ENCODE results near the gene TCTN1. TPM values are rescaled to one million over a fixed set of nuclear protein-coding genes. Genes with fewer than 3 reads are reported as not detected.

TCTN1 gene
- total RNA-seq, 1 donor from 2014 or later: 4.5 TPM

DNA sequence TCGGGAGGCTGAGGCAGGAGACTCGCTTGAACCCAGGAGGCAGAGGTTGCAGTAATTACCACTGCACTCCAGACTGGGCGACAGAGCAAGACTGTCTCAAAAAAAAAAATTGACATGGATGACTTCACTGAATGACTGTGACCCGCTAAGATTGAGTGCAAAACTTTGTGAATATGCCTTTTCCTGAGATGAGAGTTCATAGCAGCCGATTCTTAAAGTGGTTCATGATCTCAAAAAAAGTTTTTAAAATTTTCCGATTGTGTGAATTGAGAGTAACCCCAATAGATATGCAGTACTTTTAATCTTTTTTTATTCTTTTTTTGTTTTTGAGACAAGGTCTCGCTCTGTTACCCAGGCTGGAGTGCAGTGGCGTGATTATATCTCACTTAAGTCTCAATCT, 1.2 kb downstream of the TCTN1 start:
- H3K4me3 ChIP-seq (ENCODE audit: low read depth, low read length): no peak overlapping the region
- H3K27me3 ChIP-seq (ENCODE audit: control insufficient read depth, insufficient read depth, low read length): no peaks in the 10 kb centered on the region
- no peaks in the 10 kb centered on the region for H3K36me3 ChIP-seq (ENCODE audit: control insufficient read depth, insufficient read depth, low read length)
- FAIRE-seq (no peak), DNase-seq (ENCODE audit: low read depth) (no peak)
- TF ChIP-seq, protein P1, sequence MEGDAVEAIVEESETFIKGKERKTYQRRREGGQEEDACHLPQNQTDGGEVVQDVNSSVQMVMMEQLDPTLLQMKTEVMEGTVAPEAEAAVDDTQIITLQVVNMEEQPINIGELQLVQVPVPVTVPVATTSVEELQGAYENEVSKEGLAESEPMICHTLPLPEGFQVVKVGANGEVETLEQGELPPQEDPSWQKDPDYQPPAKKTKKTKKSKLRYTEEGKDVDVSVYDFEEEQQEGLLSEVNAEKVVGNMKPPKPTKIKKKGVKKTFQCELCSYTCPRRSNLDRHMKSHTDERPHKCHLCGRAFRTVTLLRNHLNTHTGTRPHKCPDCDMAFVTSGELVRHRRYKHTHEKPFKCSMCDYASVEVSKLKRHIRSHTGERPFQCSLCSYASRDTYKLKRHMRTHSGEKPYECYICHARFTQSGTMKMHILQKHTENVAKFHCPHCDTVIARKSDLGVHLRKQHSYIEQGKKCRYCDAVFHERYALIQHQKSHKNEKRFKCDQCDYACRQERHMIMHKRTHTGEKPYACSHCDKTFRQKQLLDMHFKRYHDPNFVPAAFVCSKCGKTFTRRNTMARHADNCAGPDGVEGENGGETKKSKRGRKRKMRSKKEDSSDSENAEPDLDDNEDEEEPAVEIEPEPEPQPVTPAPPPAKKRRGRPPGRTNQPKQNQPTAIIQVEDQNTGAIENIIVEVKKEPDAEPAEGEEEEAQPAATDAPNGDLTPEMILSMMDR (IDR thresholded peaks at IDR 0.05; ENCODE audit: insufficient read depth, low read length, severe bottlenecking): no peak

DNA sequence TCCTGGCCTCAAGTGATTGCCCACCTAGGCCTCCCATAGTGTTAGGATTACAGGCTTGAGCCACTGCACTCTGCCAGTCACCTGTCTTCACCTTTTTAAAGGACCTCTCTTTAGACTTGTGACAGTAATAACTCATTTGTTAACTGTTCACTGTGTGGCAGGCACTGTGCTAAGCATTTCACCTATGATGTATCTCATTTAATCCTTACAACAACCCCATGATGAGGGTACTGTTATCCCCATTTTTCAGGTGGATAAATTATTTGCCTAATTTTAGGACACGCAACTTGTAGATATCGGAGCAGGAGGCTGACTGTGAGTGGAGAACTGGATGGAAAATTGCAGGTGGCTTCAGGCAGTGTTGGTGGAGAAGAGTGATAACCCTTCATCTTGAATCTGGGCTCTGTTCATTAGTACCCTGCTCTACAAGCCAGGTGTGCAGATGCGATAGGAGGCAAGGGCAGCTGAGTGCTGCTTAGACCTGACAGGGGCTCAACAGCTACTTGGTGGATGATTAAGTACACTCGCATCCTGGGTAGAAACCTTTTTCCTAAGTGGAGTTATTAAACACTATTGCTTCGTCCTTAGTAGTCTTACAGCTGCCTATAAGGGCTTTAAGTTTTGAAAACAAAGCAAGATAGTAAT, 2.7 kb downstream of the TCTN1 start:
- H3K36me3 ChIP-seq (ENCODE audit: control insufficient read depth, insufficient read depth, low read length): no peaks in the 10 kb centered on the region
- DNase-seq (ENCODE audit: low read depth) (no peak), FAIRE-seq (no peak)
- H3K27me3 ChIP-seq (ENCODE audit: control insufficient read depth, insufficient read depth, low read length): no peaks in the 10 kb centered on the region
- TF ChIP-seq, protein P1 (IDR thresholded peaks at IDR 0.05; ENCODE audit: insufficient read depth, low read length, severe bottlenecking): no peak
- no peak overlapping the region for H3K4me3 ChIP-seq (ENCODE audit: low read depth, low read length)

DNA sequence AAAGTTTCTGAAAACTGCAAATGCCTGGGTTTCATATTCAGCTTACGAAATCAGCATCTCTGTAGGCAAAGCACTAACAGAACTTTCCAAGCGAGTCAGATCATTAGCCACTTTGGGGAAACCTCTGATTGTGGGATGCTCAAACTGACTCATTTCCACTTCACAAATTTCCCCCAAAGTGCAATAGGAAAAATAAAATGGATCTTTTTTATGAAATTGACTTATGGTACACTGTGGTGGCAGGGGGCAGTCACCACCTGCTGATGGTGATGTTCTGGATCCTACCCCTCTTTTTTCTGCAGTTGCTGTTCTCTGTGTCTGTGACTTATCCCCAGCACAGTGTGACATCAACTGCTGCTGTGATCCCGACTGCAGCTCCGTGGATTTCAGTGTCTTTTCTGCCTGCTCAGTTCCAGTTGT, 5.6 kb downstream of the TCTN1 start:
- DNase-seq (ENCODE audit: low read depth) (no peak), FAIRE-seq (no peak)
- TF ChIP-seq, protein P1 (IDR thresholded peaks at IDR 0.05; ENCODE audit: insufficient read depth, low read length, severe bottlenecking): no peak
- Histone ChIP-seq H3K36me3 (ENCODE audit: control insufficient read depth, insufficient read depth, low read length) (no peaks in the 10 kb centered on the region), H3K27me3 (ENCODE audit: control insufficient read depth, insufficient read depth, low read length) (no peaks in the 10 kb centered on the region), H3K4me3 (ENCODE audit: low read depth, low read length) (no peak overlapping the region)

DNA sequence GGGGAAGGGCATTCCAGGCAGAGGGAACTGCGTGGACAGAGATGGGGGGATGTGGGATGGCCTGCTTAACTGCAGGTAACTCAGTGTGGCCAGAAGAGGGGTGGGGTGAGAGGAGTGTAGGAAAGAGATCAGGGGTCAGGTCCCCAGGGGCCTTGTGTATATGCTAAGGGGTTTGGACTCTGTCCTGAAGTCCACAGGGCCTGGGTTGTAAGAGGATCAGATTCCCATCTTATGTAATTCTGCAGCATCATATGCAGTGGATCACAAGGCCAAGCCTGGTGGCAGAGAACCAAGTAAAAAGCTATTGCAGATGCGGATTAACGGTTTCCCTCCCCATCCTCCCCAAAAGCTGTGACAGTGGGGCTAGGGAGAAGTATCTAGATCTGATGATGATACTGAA, 8.7 kb downstream of the TCTN1 start:
- H3K36me3 ChIP-seq (ENCODE audit: control insufficient read depth, insufficient read depth, low read length): no peaks in the 10 kb centered on the region
- FAIRE-seq (no peak), DNase-seq (ENCODE audit: low read depth) (no peak)
- TF ChIP-seq, protein P1 (IDR thresholded peaks at IDR 0.05; ENCODE audit: insufficient read depth, low read length, severe bottlenecking): no peak
- H3K27me3 ChIP-seq (ENCODE audit: control insufficient read depth, insufficient read depth, low read length): no peaks in the 10 kb centered on the region
- H3K4me3 ChIP-seq (ENCODE audit: low read depth, low read length): no peak overlapping the region

DNA sequence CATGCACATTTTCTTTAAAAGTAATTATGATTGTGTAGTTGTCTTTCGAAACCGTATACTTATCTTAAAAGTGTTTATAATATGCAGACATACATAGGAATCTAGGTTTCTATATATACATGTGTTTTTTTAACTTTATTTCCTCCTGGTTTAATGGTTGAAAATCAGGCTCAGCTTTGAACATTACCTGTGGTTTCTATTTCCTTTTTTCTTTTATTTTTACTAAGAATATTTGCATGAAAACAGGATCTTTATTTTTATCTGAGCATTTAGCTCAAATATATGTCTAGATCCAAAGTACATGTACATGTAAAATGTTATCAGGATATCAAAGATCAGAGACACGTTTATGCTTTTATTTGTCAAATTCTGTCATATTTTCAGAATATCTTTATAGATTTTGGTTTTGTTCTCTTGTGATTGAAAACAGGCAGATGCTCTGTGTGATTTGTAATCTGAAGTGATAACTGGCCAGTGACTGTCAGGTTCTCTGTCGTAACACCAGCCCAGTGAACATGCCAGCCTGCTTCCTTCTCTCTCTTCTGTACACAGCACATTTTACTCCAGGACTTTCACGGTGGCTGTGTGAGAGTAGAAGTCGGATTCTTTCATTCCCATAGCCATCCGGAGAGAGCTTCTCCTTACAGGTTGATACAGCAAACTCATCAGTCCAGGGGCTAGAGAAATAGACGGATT, 13.7 kb downstream of the TCTN1 start:
- FAIRE-seq (no peak), DNase-seq (ENCODE audit: low read depth) (no peak)
- TF ChIP-seq, protein P1 (IDR thresholded peaks at IDR 0.05; ENCODE audit: insufficient read depth, low read length, severe bottlenecking): no peak

More for the DNA sequence above, 13.7 kb downstream of the TCTN1 start:
- no peak overlapping the region for H3K4me3 ChIP-seq (ENCODE audit: low read depth, low read length)
- no peaks in the 10 kb centered on the region for H3K27me3 ChIP-seq (ENCODE audit: control insufficient read depth, insufficient read depth, low read length)
- no peaks in the 10 kb centered on the region for H3K36me3 ChIP-seq (ENCODE audit: control insufficient read depth, insufficient read depth, low read length)

All from bronchial epithelial cell (primary cell).